ENCODE results near the gene COX10. TPM values are rescaled to one million over a fixed set of nuclear protein-coding genes. Genes with fewer than 3 reads are reported as not detected.
"Not testable (repeated sequence)": the region's sequence is repeated elsewhere in the genome, so short reads cannot be mapped to it uniquely, and the experiment has no call there.

Gene COX10
- total RNA-seq, 1 experiment from 2014 or later = 13.4 TPM

DNA sequence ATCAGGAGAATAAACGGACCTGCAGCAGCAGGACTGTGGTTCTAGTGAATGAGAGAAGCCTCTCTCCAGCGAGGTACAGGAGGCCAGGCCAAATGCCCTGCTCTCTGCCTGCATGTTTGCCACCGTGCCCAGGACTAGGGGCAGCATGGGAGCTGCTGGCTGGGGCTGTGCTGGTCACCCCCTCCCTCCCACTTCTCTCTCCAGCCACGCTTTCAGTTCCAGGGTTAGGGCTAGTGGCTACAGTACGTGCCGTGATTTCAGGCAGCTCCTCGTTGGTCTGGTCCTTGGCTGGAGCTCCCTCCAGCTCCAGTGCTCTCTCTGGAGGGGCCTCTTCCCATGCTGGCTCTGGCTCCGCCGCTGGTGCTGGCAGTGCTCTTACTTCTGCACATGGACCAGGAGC, 166.7 kb downstream of the COX10 start:
- POLR2A ChIA-PET; H3K36me3 ChIP-seq (ENCODE audit: control insufficient read depth, insufficient read depth, low read length); H3K9me3 ChIP-seq (ENCODE audit: control insufficient read depth, insufficient read depth, low read depth, low read length); intact Hi-C loops (cut with micrococcal nuclease; ENCODE audit: unreplicated experiment); ATAC-seq; H3K4me3 ChIP-seq (ENCODE audit: low read depth in 2 of 2, low read length in 2 of 2); H3K4me1 ChIP-seq (ENCODE audit: control insufficient read depth, insufficient read depth, low read length); H3K27ac ChIP-seq (ENCODE audit: low read length); in situ Hi-C loops (cut with HindIII; ENCODE audit: low pct_unique_long_range_greater_than_20kb, low sequenced_read_pairs); CTCF ChIA-PET; BruUV-seq (replicated peaks); H3K27me3 ChIP-seq (ENCODE audit: control insufficient read depth, insufficient read depth, low read length); DNase-seq (ENCODE audit: low read depth, low spot score): not testable (repeated sequence)

DNA sequence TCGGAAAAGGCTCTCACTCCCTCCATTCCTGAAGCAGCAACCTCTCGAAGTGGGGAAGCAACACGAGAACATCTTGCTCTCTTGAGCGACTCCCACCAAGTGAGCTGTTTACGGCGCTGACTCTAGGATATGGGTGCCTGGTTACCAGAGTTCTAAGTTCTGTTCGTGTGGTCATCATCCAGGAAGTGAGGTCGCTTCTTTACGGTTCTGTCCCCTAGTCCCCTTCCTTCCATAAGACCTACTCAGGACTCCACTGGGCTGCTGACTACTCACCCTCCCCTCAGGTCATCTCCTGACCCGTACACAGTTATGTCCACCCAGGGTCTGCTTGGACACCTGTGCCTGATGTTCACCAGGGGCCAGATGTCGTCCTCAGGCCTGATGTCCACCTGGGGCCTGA, 167.5 kb downstream of the COX10 start, which contains the start of gene CDRT15:
CDRT15 (minus strand) TSS at position 101 of the 400 bp plus-strand sequence; CDS start at position 72, 29 bp downstream.
- H3K9me3 ChIP-seq (ENCODE audit: control insufficient read depth, insufficient read depth, low read depth, low read length); POLR2A ChIA-PET; DNase-seq (ENCODE audit: low read depth, low spot score); BruUV-seq (replicated peaks); in situ Hi-C loops (cut with HindIII; ENCODE audit: low pct_unique_long_range_greater_than_20kb, low sequenced_read_pairs); H3K4me1 ChIP-seq (ENCODE audit: control insufficient read depth, insufficient read depth, low read length); H3K27ac ChIP-seq (ENCODE audit: low read length); H3K27me3 ChIP-seq (ENCODE audit: control insufficient read depth, insufficient read depth, low read length); ATAC-seq; H3K36me3 ChIP-seq (ENCODE audit: control insufficient read depth, insufficient read depth, low read length); intact Hi-C loops (cut with micrococcal nuclease; ENCODE audit: unreplicated experiment); H3K4me3 ChIP-seq (ENCODE audit: low read depth in 2 of 2, low read length in 2 of 2); CTCF ChIA-PET: not testable (repeated sequence)

DNA sequence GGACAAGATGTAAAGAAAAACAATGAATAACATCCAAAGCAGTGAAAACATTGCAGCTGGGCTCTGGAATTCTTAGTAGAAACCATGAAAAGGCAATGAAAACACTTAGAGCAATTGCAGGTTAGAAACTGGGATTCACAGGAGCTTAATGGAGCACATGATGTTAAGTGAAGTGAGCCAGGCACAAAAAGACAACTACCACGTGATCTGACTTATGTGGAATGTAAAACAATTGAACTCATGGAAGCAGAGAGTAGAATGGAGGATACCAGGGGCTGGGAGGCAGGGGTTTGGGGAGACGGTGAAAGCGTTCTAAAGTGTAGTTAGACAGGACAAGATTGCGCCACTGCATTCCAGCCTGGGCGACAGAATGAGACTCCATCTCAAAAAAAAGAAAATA, 170.0 kb downstream of the COX10 start:
- H3K27me3 ChIP-seq (ENCODE audit: control insufficient read depth, insufficient read depth, low read length); ATAC-seq; DNase-seq (ENCODE audit: low read depth, low spot score); POLR2A ChIA-PET; intact Hi-C loops (cut with micrococcal nuclease; ENCODE audit: unreplicated experiment); CTCF ChIA-PET; H3K27ac ChIP-seq (ENCODE audit: low read length); H3K4me3 ChIP-seq (ENCODE audit: low read depth in 2 of 2, low read length in 2 of 2); H3K4me1 ChIP-seq (ENCODE audit: control insufficient read depth, insufficient read depth, low read length); H3K9me3 ChIP-seq (ENCODE audit: control insufficient read depth, insufficient read depth, low read depth, low read length); H3K36me3 ChIP-seq (ENCODE audit: control insufficient read depth, insufficient read depth, low read length); BruUV-seq (replicated peaks); in situ Hi-C loops (cut with HindIII; ENCODE audit: low pct_unique_long_range_greater_than_20kb, low sequenced_read_pairs): not testable (repeated sequence)

DNA sequence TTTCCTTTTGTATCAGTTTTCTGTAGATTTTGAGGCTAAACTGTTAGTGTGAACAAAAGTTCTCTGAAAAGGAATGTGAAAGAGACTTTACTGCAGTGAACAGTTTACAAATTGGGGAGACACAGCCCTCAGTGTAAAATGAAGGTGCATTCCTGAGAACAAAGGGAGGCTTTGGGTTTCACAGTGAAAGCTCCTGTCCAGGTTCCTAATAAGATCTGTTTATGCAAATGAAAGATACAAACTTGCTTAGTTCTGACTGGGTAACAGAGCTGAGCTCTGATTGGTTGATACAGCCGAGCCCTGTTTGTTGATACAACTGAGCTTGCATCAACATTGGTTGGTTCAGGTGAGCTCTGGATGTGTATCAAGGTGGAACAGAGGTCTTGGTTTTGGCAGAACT, 175.7 kb downstream of the COX10 start:
- H3K9me3 ChIP-seq (ENCODE audit: control insufficient read depth, insufficient read depth, low read depth, low read length) = no peaks in the 10 kb centered on the region
- H3K27me3 ChIP-seq (ENCODE audit: control insufficient read depth, insufficient read depth, low read length) = no peaks in the 10 kb centered on the region
- BruUV-seq (replicated peaks) = no TSS peak
- CTCF ChIA-PET = no interaction called here
- no peaks in the 10 kb centered on the region for H3K36me3 ChIP-seq (ENCODE audit: control insufficient read depth, insufficient read depth, low read length)
- DNase-seq (ENCODE audit: low read depth, low spot score) = no peak
- POLR2A ChIA-PET = no interaction called here
- H3K27ac ChIP-seq (ENCODE audit: low read length) = no peak overlapping the region
- in situ Hi-C loops (cut with HindIII; ENCODE audit: low pct_unique_long_range_greater_than_20kb, low sequenced_read_pairs) (no loop called here), intact Hi-C loops (cut with micrococcal nuclease; ENCODE audit: unreplicated experiment) (no loop called here)
- no peak overlapping the region for H3K4me3 ChIP-seq (ENCODE audit: low read depth in 2 of 2, low read length in 2 of 2)
- ATAC-seq = no peak
- TF ChIP-seq, protein P1, sequence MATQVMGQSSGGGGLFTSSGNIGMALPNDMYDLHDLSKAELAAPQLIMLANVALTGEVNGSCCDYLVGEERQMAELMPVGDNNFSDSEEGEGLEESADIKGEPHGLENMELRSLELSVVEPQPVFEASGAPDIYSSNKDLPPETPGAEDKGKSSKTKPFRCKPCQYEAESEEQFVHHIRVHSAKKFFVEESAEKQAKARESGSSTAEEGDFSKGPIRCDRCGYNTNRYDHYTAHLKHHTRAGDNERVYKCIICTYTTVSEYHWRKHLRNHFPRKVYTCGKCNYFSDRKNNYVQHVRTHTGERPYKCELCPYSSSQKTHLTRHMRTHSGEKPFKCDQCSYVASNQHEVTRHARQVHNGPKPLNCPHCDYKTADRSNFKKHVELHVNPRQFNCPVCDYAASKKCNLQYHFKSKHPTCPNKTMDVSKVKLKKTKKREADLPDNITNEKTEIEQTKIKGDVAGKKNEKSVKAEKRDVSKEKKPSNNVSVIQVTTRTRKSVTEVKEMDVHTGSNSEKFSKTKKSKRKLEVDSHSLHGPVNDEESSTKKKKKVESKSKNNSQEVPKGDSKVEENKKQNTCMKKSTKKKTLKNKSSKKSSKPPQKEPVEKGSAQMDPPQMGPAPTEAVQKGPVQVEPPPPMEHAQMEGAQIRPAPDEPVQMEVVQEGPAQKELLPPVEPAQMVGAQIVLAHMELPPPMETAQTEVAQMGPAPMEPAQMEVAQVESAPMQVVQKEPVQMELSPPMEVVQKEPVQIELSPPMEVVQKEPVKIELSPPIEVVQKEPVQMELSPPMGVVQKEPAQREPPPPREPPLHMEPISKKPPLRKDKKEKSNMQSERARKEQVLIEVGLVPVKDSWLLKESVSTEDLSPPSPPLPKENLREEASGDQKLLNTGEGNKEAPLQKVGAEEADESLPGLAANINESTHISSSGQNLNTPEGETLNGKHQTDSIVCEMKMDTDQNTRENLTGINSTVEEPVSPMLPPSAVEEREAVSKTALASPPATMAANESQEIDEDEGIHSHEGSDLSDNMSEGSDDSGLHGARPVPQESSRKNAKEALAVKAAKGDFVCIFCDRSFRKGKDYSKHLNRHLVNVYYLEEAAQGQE (IDR thresholded peaks at IDR 0.05; ENCODE audit: insufficient read depth in 1 of 2, low read depth in 2 of 2, low read length in 1 of 2) = no peak
- no peak for TF ChIP-seq POLR2AphosphoS5 (IDR thresholded peaks at IDR 0.05; ENCODE audit: low read depth, low read length)
- TF ChIP-seq, protein P2, sequence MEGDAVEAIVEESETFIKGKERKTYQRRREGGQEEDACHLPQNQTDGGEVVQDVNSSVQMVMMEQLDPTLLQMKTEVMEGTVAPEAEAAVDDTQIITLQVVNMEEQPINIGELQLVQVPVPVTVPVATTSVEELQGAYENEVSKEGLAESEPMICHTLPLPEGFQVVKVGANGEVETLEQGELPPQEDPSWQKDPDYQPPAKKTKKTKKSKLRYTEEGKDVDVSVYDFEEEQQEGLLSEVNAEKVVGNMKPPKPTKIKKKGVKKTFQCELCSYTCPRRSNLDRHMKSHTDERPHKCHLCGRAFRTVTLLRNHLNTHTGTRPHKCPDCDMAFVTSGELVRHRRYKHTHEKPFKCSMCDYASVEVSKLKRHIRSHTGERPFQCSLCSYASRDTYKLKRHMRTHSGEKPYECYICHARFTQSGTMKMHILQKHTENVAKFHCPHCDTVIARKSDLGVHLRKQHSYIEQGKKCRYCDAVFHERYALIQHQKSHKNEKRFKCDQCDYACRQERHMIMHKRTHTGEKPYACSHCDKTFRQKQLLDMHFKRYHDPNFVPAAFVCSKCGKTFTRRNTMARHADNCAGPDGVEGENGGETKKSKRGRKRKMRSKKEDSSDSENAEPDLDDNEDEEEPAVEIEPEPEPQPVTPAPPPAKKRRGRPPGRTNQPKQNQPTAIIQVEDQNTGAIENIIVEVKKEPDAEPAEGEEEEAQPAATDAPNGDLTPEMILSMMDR (IDR thresholded peaks at IDR 0.05) = no peak
- no peak for TF ChIP-seq TCF7L2 (IDR thresholded peaks at IDR 0.05; ENCODE audit: low read depth, low read length)
- TF ChIP-seq SIN3A (IDR thresholded peaks at IDR 0.05; ENCODE audit: borderline replicate concordance, insufficient read depth, low read depth, low read length) = no peak
- H3K4me1 ChIP-seq (ENCODE audit: control insufficient read depth, insufficient read depth, low read length) = no peaks in the 10 kb centered on the region
